Ishikawa (cell line): Measurements from ENCODE around the gene CTTNBP2.

Source experiments
- CEBPB ChIP-seq: IDR thresholded peaks from 2 replicates; pipeline ENCODE4 v1.6.1; 2012
- CREB1 ChIP-seq: IDR thresholded peaks from 2 replicates; pipeline ENCODE4 v1.6.1; 2012; ENCODE audit warnings: low read depth
- EGR1 ChIP-seq: IDR thresholded peaks from 2 replicates; pipeline ENCODE4 v1.6.1; 2012
- EP300 ChIP-seq: IDR thresholded peaks from 2 replicates; pipeline ENCODE4 v1.6.1; 2012; ENCODE audit warnings: borderline replicate concordance
- FOXM1 ChIP-seq: IDR thresholded peaks from 2 replicates; pipeline ENCODE4 v1.6.1; 2012; ENCODE audit warnings: low read depth, borderline replicate concordance
- NFIC ChIP-seq: IDR thresholded peaks from 2 replicates; pipeline ENCODE4 v1.6.1; 2012
- RAD21 ChIP-seq: IDR thresholded peaks from 2 replicates; pipeline ENCODE4 v1.6.1; 2012; ENCODE audit warnings: low read depth
- TAF1 ChIP-seq: IDR thresholded peaks from 2 replicates; pipeline ENCODE4 v1.6.1; 2012; ENCODE audit warnings: low read depth, mild to moderate bottlenecking
- TCF12 ChIP-seq: IDR thresholded peaks from 2 replicates; pipeline ENCODE4 v1.6.1; 2012; ENCODE audit warnings: low read depth
- TEAD4 ChIP-seq: IDR thresholded peaks from 2 replicates; pipeline ENCODE4 v1.6.1; 2012
- YY1 ChIP-seq: IDR thresholded peaks from 2 replicates; pipeline ENCODE4 v1.6.1; 2012; ENCODE audit warnings: low read depth
- ZBTB7A ChIP-seq: IDR thresholded peaks from 2 replicates; pipeline ENCODE4 v1.6.1; 2012; ENCODE audit warnings: low read depth
- TF ChIP-seq, protein P1 (sequence below): IDR thresholded peaks from 2 replicates; pipeline ENCODE4 v1.6.1; 2012
- TF ChIP-seq, protein P2 (sequence below): IDR thresholded peaks from 2 replicates; pipeline ENCODE4 v1.6.1; 2012
- TF ChIP-seq, protein P3 (sequence below): IDR thresholded peaks from 2 replicates; pipeline ENCODE4 v1.6.1; 2012; ENCODE audit warnings: low read depth, mild to moderate bottlenecking

The CTTNBP2 gene

DNA sequence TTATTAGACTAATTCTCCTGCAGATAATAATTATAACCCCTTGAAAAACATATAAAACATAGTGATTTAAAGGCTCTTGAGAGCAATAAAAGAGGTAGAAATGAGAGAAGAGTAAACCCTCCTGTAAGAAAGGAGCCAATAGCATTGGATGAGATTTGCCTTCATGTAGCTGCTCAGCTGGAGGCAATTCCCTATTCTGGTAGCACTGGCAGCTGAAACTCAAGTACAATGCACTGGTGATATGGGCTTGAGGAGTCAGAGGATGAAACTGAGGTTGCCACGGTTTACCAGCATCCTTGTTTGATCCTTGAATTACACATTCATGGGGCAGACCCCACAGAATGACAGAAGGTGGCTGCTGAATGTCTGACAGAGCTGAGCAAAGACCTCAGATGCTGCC, 76.4 kb downstream of the CTTNBP2 start:
- no peak for TF ChIP-seq YY1
- no peak for TF ChIP-seq FOXM1
- TF ChIP-seq EP300, result no peak
- TF ChIP-seq, protein P1, sequence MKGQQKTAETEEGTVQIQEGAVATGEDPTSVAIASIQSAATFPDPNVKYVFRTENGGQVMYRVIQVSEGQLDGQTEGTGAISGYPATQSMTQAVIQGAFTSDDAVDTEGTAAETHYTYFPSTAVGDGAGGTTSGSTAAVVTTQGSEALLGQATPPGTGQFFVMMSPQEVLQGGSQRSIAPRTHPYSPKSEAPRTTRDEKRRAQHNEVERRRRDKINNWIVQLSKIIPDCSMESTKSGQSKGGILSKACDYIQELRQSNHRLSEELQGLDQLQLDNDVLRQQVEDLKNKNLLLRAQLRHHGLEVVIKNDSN, result no peak
- TF ChIP-seq EGR1, result no peak
- no peak for TF ChIP-seq RAD21
- TF ChIP-seq TAF1, result no peak
- TF ChIP-seq, protein P2, sequence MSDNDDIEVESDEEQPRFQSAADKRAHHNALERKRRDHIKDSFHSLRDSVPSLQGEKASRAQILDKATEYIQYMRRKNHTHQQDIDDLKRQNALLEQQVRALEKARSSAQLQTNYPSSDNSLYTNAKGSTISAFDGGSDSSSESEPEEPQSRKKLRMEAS, result no peak
- no peak for TF ChIP-seq NFIC
- TF ChIP-seq TEAD4, result no peak
- TF ChIP-seq ZBTB7A, result no peak
- TF ChIP-seq CREB1, result no peak
- TF ChIP-seq, protein P3, sequence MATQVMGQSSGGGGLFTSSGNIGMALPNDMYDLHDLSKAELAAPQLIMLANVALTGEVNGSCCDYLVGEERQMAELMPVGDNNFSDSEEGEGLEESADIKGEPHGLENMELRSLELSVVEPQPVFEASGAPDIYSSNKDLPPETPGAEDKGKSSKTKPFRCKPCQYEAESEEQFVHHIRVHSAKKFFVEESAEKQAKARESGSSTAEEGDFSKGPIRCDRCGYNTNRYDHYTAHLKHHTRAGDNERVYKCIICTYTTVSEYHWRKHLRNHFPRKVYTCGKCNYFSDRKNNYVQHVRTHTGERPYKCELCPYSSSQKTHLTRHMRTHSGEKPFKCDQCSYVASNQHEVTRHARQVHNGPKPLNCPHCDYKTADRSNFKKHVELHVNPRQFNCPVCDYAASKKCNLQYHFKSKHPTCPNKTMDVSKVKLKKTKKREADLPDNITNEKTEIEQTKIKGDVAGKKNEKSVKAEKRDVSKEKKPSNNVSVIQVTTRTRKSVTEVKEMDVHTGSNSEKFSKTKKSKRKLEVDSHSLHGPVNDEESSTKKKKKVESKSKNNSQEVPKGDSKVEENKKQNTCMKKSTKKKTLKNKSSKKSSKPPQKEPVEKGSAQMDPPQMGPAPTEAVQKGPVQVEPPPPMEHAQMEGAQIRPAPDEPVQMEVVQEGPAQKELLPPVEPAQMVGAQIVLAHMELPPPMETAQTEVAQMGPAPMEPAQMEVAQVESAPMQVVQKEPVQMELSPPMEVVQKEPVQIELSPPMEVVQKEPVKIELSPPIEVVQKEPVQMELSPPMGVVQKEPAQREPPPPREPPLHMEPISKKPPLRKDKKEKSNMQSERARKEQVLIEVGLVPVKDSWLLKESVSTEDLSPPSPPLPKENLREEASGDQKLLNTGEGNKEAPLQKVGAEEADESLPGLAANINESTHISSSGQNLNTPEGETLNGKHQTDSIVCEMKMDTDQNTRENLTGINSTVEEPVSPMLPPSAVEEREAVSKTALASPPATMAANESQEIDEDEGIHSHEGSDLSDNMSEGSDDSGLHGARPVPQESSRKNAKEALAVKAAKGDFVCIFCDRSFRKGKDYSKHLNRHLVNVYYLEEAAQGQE, result no peak
- no peak for TF ChIP-seq TCF12
- TF ChIP-seq CEBPB, result no peak

DNA sequence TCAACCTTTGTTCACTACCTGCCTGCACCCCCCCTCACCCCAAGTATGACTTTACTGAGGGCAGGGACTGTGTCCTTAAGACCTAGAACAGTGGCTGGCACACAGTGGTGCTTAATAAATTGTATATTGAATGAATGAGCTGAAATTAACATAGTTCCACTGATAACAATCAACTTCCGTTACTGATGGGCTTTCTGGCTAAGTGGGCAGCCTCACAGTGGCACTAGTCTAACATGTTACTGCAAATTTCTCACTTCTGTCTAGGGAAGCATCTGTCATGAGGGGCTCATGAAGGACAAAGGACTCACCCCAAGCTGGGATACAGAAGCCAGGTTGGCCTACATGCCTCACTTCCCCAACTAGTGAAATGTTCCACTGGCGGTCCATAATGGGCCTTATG, 79.3 kb downstream of the CTTNBP2 start:
- TF ChIP-seq CEBPB (no peak), TEAD4 (no peak), CREB1 (no peak), NFIC (no peak), ZBTB7A (no peak)
- TF ChIP-seq, protein P3, result no peak
- TF ChIP-seq, protein P1, result no peak

DNA sequence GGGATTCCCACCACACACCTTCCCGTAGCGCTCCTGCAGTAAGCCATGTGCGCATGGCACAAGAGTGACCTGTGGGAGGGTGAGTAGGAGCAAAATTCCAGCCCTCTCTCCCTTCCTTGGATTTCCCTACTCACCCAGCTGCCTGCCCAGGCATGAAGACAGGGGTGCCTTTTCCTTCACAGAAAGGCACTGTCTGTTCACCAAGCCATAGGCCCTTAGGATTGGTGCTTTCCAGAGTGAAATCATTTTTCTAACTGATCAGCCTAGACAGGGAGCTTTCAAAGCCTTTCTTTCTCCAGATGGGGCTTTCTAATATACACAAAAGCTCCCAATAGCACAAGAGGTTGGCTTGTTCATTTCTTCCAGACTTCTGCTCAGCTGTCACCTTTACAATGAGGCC, 79.7 kb downstream of the CTTNBP2 start:
- TF ChIP-seq, protein P1, result no peak
- TF ChIP-seq EGR1 (no peak), TEAD4 (no peak), CEBPB (no peak), EP300 (no peak), CREB1 (no peak), RAD21 (no peak), YY1 (no peak), NFIC (no peak), TCF12 (no peak), ZBTB7A (no peak), TAF1 (no peak), FOXM1 (no peak)
- TF ChIP-seq, protein P3, result no peak
- TF ChIP-seq, protein P2, result no peak

DNA sequence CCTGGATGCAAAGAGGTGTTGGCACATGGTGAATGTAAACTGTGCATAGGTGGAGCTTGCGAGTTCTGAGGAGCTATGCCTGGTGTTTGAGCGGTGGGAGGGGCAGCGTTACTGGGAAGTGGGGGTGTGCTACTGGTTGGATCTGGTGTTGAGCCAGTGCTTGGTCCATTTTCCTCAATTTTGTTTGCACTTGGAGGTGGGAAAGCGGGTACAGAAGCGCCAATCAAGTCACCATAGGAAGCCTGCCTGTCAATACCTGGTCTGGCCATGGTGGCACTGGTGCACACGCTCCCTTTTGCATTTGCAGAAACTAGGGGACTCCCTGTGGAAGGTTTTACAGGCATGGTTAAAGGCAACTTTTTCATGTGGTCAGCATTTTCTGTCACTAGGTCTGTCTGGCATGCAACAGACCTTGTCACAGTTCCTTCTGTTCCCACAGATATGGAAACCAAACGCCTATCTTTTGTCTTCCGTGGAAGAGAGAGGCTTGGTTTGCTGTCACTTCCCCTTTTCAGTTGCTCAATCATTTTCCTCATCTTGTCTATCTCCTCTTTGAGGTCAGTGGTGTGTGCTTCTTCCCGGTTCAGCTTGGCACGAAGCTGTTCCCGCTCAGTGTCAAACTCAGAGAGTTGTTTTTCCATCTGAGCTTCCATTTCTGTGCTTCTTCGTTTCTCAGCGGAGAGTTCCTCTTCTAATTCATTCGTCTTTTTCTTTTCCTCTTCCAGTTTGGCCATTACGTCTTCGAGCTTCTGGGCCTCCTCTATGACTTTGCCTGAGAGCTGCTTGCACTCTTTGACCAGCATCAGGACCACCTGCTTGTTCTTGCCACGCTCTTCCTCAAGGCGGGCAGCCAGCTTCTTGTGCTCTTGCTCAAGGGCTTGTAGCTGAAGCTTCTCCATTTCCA, 81.1 kb downstream of the CTTNBP2 start:
- TF ChIP-seq FOXM1, result no peak
- TF ChIP-seq EGR1, result no peak
- no peak for TF ChIP-seq YY1
- no peak for TF ChIP-seq CEBPB
- TF ChIP-seq CREB1, result no peak
- TF ChIP-seq, protein P1, result no peak
- no peak for TF ChIP-seq NFIC
- TF ChIP-seq TAF1, result no peak
- TF ChIP-seq, protein P2, result no peak
- no peak for TF ChIP-seq ZBTB7A
- no peak for TF ChIP-seq EP300
- TF ChIP-seq RAD21, result no peak
- TF ChIP-seq, protein P3, result no peak
- no peak for TF ChIP-seq TCF12
